Thyroid gland (tissue), 4 donors: Measurements from ENCODE around the gene KMT5C.

Experiments used
- CTCF ChIP-seq, 6 experiments: fragments of 200-600 bp in 3 of 6; fragments of 450-650 bp in 3 of 6; sonication (generic) in 3 of 6; IDR thresholded peaks; one replicate each; pipeline ENCODE4 v1.5.1; 2016 to 2019; ENCODE audit warnings: antibody characterized with exemption in 6 of 6, mild to moderate bottlenecking in 2 of 6, inconsistent platforms in 1 of 6, moderate library complexity in 1 of 6
- POLR2A ChIP-seq, 2 donors: fragments of 450-650 bp; IDR thresholded peaks; one replicate each; pipeline ENCODE4 v1.6.1; 2017; ENCODE audit warnings: antibody characterized with exemption in 2 of 2, mild to moderate bottlenecking in 2 of 2, moderate library complexity in 1 of 2

DNA sequence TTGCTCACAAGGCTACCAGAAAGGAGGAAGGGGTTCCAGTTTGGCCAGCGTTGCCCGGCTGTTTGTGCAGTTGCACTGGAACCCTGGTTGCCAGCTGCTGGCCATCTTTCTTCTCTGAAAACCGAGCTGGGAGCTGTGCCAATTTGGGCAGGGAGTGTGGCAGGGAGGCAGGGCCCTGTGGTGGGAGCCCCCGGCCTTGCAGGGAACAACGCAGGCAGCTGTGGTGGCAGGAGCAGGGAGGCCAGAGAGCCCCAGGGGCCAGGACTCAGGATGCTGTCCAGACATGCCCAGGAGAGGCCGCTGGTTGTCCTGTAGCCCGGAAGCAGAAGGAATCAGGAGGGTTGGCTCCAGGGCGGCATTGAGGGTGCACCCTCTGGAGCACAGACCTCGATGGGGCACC is 4.8 kb downstream of the KMT5C start:
- TF ChIP-seq CTCF (IDR thresholded peaks at IDR 0.05), result no peak
- TF ChIP-seq POLR2A (IDR thresholded peaks at IDR 0.05), result no peak
